Measurements from ENCODE around the gene HLX. TPM values are rescaled to one million over a fixed set of nuclear protein-coding genes. Genes with fewer than 3 reads are reported as not detected.

HLX gene
- total RNA-seq, 1 experiment from 2014 or later: 0.39 TPM

DNA sequence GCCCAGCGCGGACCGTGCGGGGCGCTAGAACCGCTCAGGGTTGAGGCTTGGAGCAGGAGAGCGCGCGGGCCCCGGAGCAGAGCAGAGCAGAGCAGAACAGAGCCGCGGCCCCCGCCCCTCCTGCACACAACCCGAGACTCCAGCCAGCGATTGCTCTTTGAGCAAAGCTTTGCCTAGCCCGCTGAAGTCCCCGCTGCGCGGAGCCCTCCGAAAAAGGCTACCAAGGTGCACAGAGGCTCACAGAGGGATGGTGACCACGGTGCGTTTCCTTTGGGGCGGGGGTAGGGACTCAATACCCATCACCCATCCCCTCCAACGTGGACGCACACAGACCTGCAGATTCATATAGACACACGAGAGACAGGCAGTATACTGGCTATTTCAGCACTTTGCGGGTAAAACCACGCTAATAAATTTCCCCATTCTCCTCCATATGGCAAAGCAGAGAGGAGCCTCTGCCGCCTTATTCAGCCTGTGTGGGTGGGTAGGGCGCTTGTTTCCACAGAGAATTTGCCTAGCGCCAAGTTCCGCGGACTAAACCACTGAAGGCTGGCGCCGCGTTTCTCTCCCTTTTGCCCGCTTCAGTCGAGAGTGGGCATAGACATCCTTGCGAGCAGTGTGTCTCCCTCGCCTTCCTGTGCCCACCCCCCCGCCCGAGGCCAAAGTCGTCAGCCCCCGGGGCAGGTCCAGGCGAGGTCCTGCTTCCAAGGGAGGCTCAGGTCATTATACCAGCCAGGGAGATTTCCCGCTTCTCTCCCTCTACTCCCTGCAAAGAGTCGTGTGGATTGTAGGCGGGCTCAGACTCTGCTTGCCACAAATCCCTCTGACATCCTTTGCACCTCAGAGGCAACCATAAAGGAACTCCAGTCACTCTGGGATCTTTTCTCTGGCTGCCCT lies 8.5 kb downstream of the HLX start:
- Histone ChIP-seq H3K27ac (ENCODE audit: low read length) (no peak overlapping the region), H3K4me3 (ENCODE audit: low read depth in 2 of 2, low read length in 2 of 2) (peak overlapping the region in 1 of 2 experiments; percentile 14; a peak in 1 of 4 replicates), H3K27me3 (ENCODE audit: control insufficient read depth, insufficient read depth, low read length) (peaks cover 12% of the 10 kb centered on the region), H3K9me3 (ENCODE audit: control insufficient read depth, insufficient read depth, low read depth, low read length) (no peaks in the 10 kb centered on the region), H3K4me1 (ENCODE audit: control insufficient read depth, insufficient read depth, low read length) (no peaks in the 10 kb centered on the region; the same call in 1 of the 2 replicates), H3K36me3 (ENCODE audit: control insufficient read depth, insufficient read depth, low read length) (no peaks in the 10 kb centered on the region)
- intact Hi-C loops (cut with micrococcal nuclease; ENCODE audit: unreplicated experiment) (no loop called here), in situ Hi-C loops (cut with HindIII; ENCODE audit: low pct_unique_long_range_greater_than_20kb, low sequenced_read_pairs) (no loop called here)
- BruUV-seq (replicated peaks): no TSS peak
- DNase-seq (ENCODE audit: low read depth, low spot score) (no peak), ATAC-seq (peak; percentile 69)
- CTCF ChIA-PET: no interaction called here
- TF ChIP-seq POLR2AphosphoS5 (IDR thresholded peaks at IDR 0.05; ENCODE audit: low read depth, low read length): no peak
- no peak for TF ChIP-seq SIN3A (IDR thresholded peaks at IDR 0.05; ENCODE audit: borderline replicate concordance, insufficient read depth, low read depth, low read length)
- TF ChIP-seq REST (IDR thresholded peaks at IDR 0.05; ENCODE audit: insufficient read depth in 1 of 2, low read depth in 2 of 2, low read length in 1 of 2): no peak
- POLR2A ChIA-PET: no interaction called here

GRCh38 chr1:220888417-220888986 lies 9.3 kb downstream of the HLX start:
- TF ChIP-seq, protein P1, sequence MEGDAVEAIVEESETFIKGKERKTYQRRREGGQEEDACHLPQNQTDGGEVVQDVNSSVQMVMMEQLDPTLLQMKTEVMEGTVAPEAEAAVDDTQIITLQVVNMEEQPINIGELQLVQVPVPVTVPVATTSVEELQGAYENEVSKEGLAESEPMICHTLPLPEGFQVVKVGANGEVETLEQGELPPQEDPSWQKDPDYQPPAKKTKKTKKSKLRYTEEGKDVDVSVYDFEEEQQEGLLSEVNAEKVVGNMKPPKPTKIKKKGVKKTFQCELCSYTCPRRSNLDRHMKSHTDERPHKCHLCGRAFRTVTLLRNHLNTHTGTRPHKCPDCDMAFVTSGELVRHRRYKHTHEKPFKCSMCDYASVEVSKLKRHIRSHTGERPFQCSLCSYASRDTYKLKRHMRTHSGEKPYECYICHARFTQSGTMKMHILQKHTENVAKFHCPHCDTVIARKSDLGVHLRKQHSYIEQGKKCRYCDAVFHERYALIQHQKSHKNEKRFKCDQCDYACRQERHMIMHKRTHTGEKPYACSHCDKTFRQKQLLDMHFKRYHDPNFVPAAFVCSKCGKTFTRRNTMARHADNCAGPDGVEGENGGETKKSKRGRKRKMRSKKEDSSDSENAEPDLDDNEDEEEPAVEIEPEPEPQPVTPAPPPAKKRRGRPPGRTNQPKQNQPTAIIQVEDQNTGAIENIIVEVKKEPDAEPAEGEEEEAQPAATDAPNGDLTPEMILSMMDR (IDR thresholded peaks at IDR 0.05): no peak
- TF ChIP-seq SIN3A (IDR thresholded peaks at IDR 0.05; ENCODE audit: borderline replicate concordance, insufficient read depth, low read depth, low read length): no peak
- no peak for TF ChIP-seq REST (IDR thresholded peaks at IDR 0.05; ENCODE audit: insufficient read depth in 1 of 2, low read depth in 2 of 2, low read length in 1 of 2)
- TF ChIP-seq TCF7L2 (IDR thresholded peaks at IDR 0.05; ENCODE audit: low read depth, low read length): no peak
- TF ChIP-seq POLR2AphosphoS5 (IDR thresholded peaks at IDR 0.05; ENCODE audit: low read depth, low read length): no peak
- ATAC-seq (peak; percentile 24; the same call in 1 of the 2 replicates), DNase-seq (ENCODE audit: low read depth, low spot score) (no peak)
- Histone ChIP-seq H3K4me1 (ENCODE audit: control insufficient read depth, insufficient read depth, low read length) (no peaks in the 10 kb centered on the region; the same call in 1 of the 2 replicates), H3K27me3 (ENCODE audit: control insufficient read depth, insufficient read depth, low read length) (peaks cover 12% of the 10 kb centered on the region), H3K4me3 (ENCODE audit: low read depth in 2 of 2, low read length in 2 of 2) (0 out of 4 replicates have a peak overlapping the region, but pooled peaks of 1 of the 2 experiments have one; percentile 6), H3K36me3 (ENCODE audit: control insufficient read depth, insufficient read depth, low read length) (no peaks in the 10 kb centered on the region), H3K9me3 (ENCODE audit: control insufficient read depth, insufficient read depth, low read depth, low read length) (no peaks in the 10 kb centered on the region), H3K27ac (ENCODE audit: low read length) (no peak overlapping the region)
- in situ Hi-C loops (cut with HindIII; ENCODE audit: low pct_unique_long_range_greater_than_20kb, low sequenced_read_pairs): no loop called here
- ChIA-PET POLR2A (no interaction called here), CTCF (no interaction called here)
- intact Hi-C loops (cut with micrococcal nuclease; ENCODE audit: unreplicated experiment): no loop called here
- no TSS peak for BruUV-seq (replicated peaks)
